Measurements from ENCODE around the gene POLR1A. TPM values are rescaled to one million over a fixed set of nuclear protein-coding genes. Genes with fewer than 3 reads are reported as not detected.
A peak's percentile ranks its signal among the peaks of the same experiment; 100 is the strongest.

Gene POLR1A
- total and polyA plus RNA-seq, 2 of the 8 experiments (the other 6 are each of a cell fraction or from before 2014, with no cell fraction given) = 8.9 to 58.1 TPM

DNA sequence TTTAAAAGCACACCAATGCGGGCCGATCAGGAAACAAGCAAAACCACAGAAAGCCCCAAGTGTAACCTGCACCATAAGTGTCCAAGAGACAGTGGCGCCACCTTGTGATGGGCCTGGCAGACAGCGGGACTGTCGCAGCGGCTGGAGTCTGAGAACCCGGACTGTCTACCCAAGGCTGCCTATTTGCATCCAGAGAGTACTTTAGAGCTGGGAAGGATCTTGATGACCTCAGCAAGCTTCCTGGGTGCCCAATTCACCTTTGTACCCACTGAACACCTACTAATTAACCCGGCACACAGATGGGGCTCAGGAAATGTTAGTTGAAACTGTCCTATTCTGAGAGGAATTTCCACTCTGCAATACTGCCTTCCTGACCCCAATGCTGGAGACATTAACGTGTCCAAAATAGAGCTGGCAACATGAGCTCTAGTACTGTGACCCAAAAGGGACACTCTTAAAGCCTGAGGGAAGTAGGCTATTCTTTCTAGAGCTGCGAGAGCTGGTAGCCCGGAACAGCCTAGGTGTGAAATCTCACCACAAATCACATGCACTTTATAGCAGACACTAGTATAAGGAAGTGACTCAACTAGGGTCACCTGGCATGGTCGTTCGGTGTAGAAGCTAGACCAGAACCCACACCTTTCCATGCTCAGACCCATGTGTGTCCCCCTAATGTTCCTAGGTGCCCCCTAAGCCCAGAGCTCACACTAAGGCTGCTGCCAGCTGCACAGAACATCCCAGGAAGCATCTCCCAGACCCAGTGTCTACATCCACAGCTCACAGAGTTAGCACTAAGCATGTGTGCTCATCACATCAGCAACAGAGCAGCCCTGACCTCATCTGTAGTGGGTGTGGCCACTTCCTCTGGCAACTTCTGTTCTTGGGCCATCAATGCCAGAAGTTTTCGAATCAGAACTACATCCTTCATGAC lies 25.4 kb downstream of the POLR1A start (continued):
- TF ChIP-seq CTCF (IDR thresholded peaks at IDR 0.05; ENCODE audit: control extremely low read depth in 1 of 3, insufficient read depth in 1 of 3, low read depth in 1 of 3, low read length in 3 of 3) = peak; percentile 76 to 92 (median 84)
- no peak for TF ChIP-seq CEBPB (IDR thresholded peaks at IDR 0.05; ENCODE audit: low read depth, low read length)
- no peak for TF ChIP-seq BRCA1 (IDR thresholded peaks at IDR 0.05; ENCODE audit: low read depth, low read length)
- no peak for TF ChIP-seq KDM1A (IDR thresholded peaks at IDR 0.05; ENCODE audit: borderline replicate concordance, low read length)
- no peak for TF ChIP-seq TCF12 (IDR thresholded peaks at IDR 0.05; ENCODE audit: low read depth, low read length)
- TF ChIP-seq, protein P1, sequence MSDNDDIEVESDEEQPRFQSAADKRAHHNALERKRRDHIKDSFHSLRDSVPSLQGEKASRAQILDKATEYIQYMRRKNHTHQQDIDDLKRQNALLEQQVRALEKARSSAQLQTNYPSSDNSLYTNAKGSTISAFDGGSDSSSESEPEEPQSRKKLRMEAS (IDR thresholded peaks at IDR 0.05) = no peak

Data from H1 (cell line).